Activated CD8-positive, alpha-beta memory T cell treated with anti-CD3 and anti-CD28 coated beads for 36 hours (primary cell): ENCODE measurements around the gene TNRC6C. TPM values are rescaled to one million over a fixed set of nuclear protein-coding genes. Genes with fewer than 3 reads are reported as not detected.
"Not testable (repeated sequence)": the region's sequence is repeated elsewhere in the genome, so short reads cannot be mapped to it uniquely, and the experiment has no call there.

ENCODE experiments used
- CTCF ChIA-PET: fragments of 350-600 bp; sonication (Branson Sonifier 250); formaldehyde crosslinking; loops from one replicate; lab custom pipeline; 2021; ENCODE audit warnings: antibody characterized with exemption; lab: Charles Lee
- POLR2A ChIA-PET: fragments of 350-600 bp; sonication (Branson Sonifier 250); formaldehyde crosslinking; loops from one replicate; lab custom pipeline; 2021; ENCODE audit warnings: antibody characterized with exemption; lab: Charles Lee
- total RNA-seq, 2 experiments: library from RNA; stranded (reverse); gene quantifications; one replicate each; pipeline ENCODE4 v1.2.3, GENCODE V29; 2021

Gene TNRC6C
- total RNA-seq, 2 experiments from 2014 or later, result 17.9 to 21.0 TPM

- POLR2A ChIA-PET, result no interaction called here
- CTCF ChIA-PET, result interaction anchor here (0.8 to 5.0 kb wide), 2 partner anchors 26 to 65 kb away, joined by 3 to 65 read pairs; no protein-coding TSS in a partner anchor
Observed at GRCh38 chr17:78111016-78111726, 152.7 kb downstream of the TNRC6C start.

DNA sequence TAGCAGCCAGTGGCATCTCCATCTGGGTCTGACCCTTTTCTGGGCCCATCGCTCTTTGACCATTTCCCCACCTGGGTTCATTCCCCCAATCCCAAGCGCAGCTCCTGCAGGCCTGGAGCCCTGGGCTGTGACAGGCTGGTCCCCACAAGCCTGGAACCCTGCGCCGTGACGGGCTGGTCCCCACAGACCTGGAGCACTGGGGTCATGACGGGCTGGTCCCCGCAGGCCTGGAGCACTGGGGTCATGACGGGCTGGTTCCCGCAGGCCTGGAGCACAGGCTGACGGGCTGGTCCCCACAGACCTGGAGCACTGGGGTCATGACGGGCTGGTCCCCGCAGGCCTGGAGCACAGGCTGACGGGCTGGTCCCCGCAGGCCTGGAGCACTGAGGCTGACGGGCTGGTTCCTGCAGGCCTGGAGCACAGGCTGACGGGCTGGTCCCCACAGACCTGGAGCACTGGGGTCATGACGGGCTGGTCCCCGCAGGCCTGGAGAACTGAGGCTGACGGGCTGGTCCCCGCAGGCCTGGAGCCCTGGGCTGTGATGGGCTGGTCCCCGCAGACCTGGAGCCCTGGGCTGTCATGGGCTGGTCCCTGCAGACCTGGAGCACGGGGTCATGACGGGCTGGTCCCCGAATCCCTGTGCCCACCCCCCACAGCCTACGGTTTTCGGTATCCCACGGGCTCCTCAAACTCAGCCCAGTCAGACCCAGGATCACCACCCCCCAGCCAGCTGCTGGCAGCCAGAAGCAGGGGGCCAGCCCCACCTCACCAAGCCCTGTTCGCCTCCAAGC is 153.4 kb downstream of the TNRC6C start:
- CTCF ChIA-PET, result interaction anchor here (1.2 to 5.0 kb wide), 6 partner anchors 14 to 58 kb away, joined by 3 to 65 read pairs (median 6); partner anchors contain the start of genes TMC6 and TMC8
- POLR2A ChIA-PET, result no interaction called here

DNA sequence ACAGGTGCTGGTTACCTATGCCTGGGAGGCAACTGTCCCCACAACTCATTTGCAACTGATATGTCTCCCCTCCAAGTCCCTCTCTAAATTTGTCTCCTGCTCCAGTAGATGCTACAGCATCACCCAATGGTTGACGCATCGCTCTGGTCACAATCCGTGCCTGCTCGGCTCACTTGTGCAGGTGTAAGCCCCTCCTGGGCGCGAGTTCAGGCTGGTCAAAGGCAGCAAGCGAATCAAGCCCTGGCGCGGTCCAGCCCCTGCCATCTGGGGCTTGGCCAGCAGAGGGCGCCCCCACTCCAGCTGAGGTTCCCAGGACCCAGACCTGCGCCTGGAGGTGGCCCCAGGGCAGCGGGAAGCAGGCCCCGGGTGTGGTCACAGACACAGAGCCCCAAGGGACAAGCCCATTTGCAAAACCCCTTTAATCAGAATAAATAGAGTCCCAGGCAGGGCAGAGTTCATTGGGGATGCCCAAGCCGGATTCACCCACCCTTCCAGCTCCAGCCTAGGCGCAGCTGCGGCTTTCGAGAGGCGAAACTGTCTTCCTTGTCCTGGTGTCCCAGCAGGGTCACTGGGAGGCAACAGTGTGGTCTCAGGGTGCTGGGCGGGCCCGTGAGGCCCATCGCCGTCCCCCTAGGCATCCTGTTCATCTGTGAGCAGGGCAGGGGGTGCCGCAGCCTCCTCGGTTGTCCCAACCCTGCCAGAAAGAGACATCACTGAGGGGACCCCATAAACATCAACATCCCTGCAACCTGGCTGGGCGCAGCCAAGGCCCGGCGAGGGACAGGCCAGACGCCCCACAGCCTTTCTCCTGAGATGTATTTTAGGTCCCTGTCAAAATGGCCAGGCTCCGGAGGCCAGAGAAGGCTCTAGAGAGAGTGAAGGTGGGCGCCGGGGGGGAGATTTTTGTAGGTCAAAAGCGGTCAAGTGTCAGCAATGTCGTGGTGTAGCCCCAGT is 154.3 kb downstream of the TNRC6C start:
- ChIA-PET POLR2A (interaction anchor here (1.2 to 1.9 kb wide), 2 partner anchors 12 to 17 kb away, joined by 4 to 8 read pairs; partner anchors contain the start of gene TMC8), CTCF (interaction anchor here (0.8 to 5.0 kb wide), 9 partner anchors 13 to 139 kb away, joined by 3 to 65 read pairs (median 4); partner anchors contain the start of genes TMC6 and TMC8)

DNA sequence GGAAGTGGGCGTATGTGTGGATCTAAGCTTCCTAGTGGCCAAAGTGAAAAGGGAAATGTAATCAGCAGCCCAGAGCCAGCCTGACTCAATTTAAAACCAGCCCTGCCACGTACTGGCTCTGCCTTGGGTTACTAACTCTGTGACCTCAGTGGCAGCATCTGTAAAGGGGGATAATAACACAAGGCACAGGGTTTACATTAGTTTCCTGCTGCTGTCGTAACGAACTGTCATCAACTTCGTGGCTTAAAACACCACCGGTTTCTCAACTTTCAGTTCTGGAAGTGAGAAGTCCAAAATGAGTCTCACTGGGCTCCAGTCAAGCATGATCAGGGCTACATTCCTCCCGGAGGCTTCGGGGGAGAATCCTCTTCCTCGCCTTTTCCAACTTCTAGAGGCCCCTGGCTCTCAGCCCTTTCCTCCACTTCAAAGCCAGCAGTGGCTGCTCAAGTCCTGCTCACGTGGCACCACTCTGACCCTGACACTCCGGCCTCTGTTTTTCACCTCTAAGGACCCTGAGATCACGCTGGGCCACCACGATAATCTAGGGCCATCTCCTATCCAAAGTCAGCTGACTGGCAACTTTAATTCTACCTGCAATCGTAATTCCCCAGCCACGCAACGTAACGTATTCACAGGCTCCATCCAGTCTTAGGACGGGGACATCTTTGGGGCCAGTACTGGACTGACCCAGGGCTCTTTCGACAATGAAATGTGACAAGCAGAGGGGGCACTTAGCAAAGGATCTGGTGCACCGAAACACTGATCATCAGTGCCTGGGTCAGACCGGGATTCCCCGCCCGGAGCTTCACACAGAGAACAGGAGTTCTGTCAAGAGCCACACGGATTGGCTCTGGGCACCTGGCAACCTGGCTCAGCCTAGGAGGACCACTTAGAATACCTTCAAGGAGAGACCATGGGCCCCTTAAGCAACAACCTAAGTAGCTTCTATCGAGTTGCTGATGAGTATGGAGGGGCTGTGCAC is 155.6 kb downstream of the TNRC6C start:
- CTCF ChIA-PET, result interaction anchor here (0.9 to 5.0 kb wide), 8 partner anchors 12 to 137 kb away, joined by 3 to 65 read pairs (median 4); partner anchors contain the start of genes TMC6 and TMC8
- POLR2A ChIA-PET, result interaction anchor here (1.0 to 1.9 kb wide), 3 partner anchors 11 to 26 kb away, joined by 3 to 8 read pairs (median 4); partner anchors contain the start of gene TMC8

- POLR2A ChIA-PET, result interaction anchor here (1.0 to 1.9 kb wide), 2 partner anchors 15 to 25 kb away, joined by 3 to 8 read pairs; partner anchors contain the start of gene TMC8
- CTCF ChIA-PET, result interaction anchor here (0.9 to 5.0 kb wide), 7 partner anchors 11 to 71 kb away, joined by 3 to 65 read pairs (median 4); partner anchors contain the start of genes TMC6 and TMC8
Observed at GRCh38 chr17:78114831-78115723, 156.6 kb downstream of the TNRC6C start.

DNA sequence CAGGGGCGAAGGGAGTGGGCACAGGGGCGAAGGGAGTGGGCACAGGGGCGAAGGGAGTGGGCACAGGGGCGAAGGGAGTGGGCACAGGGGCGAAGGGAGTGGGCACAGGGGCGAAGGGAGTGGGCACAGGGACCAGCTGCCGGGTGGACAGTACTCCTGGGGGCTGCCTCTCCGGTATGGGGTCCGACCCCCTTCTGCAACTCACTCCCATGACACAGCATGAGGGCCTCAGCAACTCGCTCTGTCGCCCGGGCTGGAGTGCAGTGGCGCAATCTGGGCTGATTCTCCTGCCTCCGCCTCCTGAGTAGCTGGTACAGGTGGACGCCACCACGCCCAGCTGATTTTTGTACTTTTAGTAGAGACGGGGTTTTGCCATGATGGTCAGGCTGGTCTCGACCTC is 157.3 kb downstream of the TNRC6C start:
- POLR2A ChIA-PET, result not testable (repeated sequence)
- CTCF ChIA-PET, result interaction anchor here (1.2 to 4.8 kb wide), 2 partner anchors 10 to 59 kb away, joined by 3 to 62 read pairs; partner anchors contain the start of genes TMC6 and TMC8

DNA sequence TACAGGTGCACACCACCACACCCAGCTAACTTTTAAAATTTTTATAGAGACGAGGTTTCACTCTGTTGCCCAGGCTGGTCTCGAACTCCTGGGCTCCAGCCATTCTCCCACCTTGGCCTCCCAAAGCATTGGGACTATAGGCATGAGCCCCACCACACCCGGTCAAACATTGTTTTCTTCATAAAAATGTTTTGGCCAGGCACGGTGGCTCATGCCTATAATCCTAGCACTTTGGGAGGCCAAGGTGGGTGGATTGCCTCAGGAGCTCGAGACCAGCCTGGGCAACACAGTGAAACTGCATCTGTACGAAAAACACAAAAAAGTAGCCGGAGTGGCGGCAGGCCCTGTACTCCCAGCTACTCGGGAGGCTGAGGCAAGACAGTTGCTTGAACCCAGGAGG is 157.9 kb downstream of the TNRC6C start:
- ChIA-PET CTCF (interaction anchor here (1.2 to 4.8 kb wide), 2 partner anchors 10 to 59 kb away, joined by 3 to 62 read pairs; partner anchors contain the start of genes TMC6 and TMC8), POLR2A (no interaction called here)

GRCh38 chr17:78117027-78117981 is 158.8 kb downstream of the TNRC6C start:
- CTCF ChIA-PET, result no interaction called here
- POLR2A ChIA-PET, result no interaction called here

- POLR2A ChIA-PET, result interaction anchor here (1.4 kb wide), 1 partner anchor 9 kb away, joined by 3 read pairs; no protein-coding TSS in a partner anchor
Observed at GRCh38 chr17:78118801-78119241, 160.3 kb downstream of the TNRC6C start.

DNA sequence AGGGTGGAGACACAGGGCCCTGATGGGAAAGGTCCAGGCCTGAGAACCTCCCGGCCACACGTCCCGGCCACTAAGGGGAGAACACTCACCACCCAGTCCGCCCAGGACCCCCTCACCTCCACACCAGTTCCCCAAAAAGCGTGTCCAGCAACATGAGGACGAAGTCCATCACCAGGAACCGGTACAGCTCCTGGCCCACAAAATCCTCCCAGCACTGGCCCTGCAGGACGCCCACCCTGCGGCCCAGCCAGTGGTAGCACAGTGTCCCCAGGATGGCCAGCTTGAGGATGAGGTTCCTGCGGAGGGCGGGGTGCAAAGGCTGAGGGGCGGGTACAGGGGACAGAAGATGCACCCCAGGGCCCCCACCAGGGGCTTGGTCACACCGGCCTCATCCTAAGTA is 162.0 kb downstream of the TNRC6C start:
- CTCF ChIA-PET, result interaction anchor here (1.3 to 3.1 kb wide), 3 partner anchors 10 to 56 kb away, joined by 4 to 15 read pairs (median 5); partner anchors contain the start of gene TMC8
- POLR2A ChIA-PET, result interaction anchor here (0.6 to 1.8 kb wide), 3 partner anchors 13 to 66 kb away, joined by 3 to 7 read pairs (median 3); no protein-coding TSS in a partner anchor

More at GRCh38 chr17:78118801-78119241, 160.3 kb downstream of the TNRC6C start:
- CTCF ChIA-PET, result interaction anchor here (0.8 kb wide), 1 partner anchor 15 kb away, joined by 3 read pairs; no protein-coding TSS in a partner anchor

GRCh38 chr17:78120971-78121800 is 162.7 kb downstream of the TNRC6C start:
- POLR2A ChIA-PET, result interaction anchor here (0.7 to 1.8 kb wide), 4 partner anchors 9 to 28 kb away, joined by 3 to 7 read pairs (median 3); partner anchors contain the start of gene TMC8
- CTCF ChIA-PET, result interaction anchor here (1.0 to 10.0 kb wide), 8 partner anchors 7 to 130 kb away, joined by 3 to 62 read pairs (median 4); partner anchors contain the start of genes TK1 and TMC8

DNA sequence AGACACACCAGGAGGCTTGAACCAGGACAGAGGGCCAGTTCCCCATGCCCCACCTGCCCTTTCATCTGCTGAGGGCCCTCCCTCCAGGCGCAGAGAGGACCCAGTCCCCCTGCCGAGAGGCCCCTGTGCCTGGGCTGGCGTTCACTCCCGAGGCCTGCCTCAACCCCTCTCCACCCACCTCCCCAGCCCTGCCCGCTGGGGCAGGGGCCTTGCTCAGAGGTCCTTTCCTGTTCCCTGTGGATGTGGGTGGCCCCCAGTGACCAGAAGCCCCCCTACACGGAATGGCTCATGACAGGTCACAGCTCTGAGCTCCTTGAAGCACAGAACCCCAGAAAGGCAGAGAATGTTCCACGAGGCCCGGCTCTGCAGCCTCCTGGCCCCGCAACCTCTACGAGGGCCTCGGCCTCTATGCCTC is 163.3 kb downstream of the TNRC6C start:
- ChIA-PET POLR2A (interaction anchor here (0.9 to 1.0 kb wide), 2 partner anchors 9 to 20 kb away, joined by 3 read pairs; partner anchors contain the start of gene TMC8), CTCF (interaction anchor here (1.0 to 10.0 kb wide), 7 partner anchors 8 to 129 kb away, joined by 3 to 62 read pairs (median 4); partner anchors contain the start of gene TK1)
